ENCODE results near the gene PPIH. TPM values are rescaled to one million over a fixed set of nuclear protein-coding genes. Genes with fewer than 3 reads are reported as not detected.

PPIH gene
- total and polyA plus RNA-seq, 10 of the 15 experiments (the other 5 are each of a cell fraction or from before 2014, with no cell fraction given), result 75.1 to 172 (median 122) TPM

GRCh38 chr1:42692911-42693310 is 34.7 kb downstream of the PPIH start (continued):
- TF ChIP-seq CHD1 (IDR thresholded peaks at IDR 0.05; ENCODE audit: low read depth, low read length) (no peak), USF1 (IDR thresholded peaks at IDR 0.05; ENCODE audit: borderline replicate concordance, extremely low read length, insufficient read depth, low read depth, low read length) (no peak)

GRCh38 chr1:42698081-42698813 is 40.0 kb downstream of the PPIH start:
- H3K4me1 ChIP-seq (ENCODE audit: control insufficient read depth, insufficient read depth, low read length), result no peaks in the 10 kb centered on the region
- intact Hi-C loops (cut with micrococcal nuclease; ENCODE audit: unreplicated experiment) (no loop called here), in situ Hi-C loops (cut with MboI) (no loop called here)
- DNase-seq (ENCODE audit: low read depth, low spot score) (no peak), FAIRE-seq (no peak), ATAC-seq (no peak)
- peaks cover 13 to 47% of the 10 kb centered on the region in 2 experiments for H3K36me3 ChIP-seq (ENCODE audit: control insufficient read depth in 2 of 2, insufficient read depth in 2 of 2, low read length in 1 of 2)
- H3K79me2 ChIP-seq (ENCODE audit: control insufficient read depth, insufficient read depth, low read length), result peaks cover 28% of the 10 kb centered on the region
- ChIA-PET SMC1A (ENCODE audit: uncharacterized antibody, unreplicated experiment) (no interaction called here), RAD21 (ENCODE audit: unreplicated experiment) (no interaction called here), POLR2A (interaction anchor here (0.5 to 0.6 kb wide), 2 partner anchors 72 to 156 kb away, joined by 3 to 6 read pairs; no protein-coding TSS in a partner anchor), CTCF (interaction anchor here (0.7 to 1.1 kb wide), 2 partner anchors 11 to 60 kb away, joined by 3 read pairs; no protein-coding TSS in a partner anchor)
- no peak overlapping the region for H2AFZ ChIP-seq (ENCODE audit: control insufficient read depth, low read depth, low read length)
- TSS peak; percentile 0 for BruUV-seq (replicated peaks)
- H3K9ac ChIP-seq (ENCODE audit: control insufficient read depth, insufficient read depth, low read length), result no peak overlapping the region
- H3K4me3 ChIP-seq, result no peak overlapping the region
- no peaks in the 10 kb centered on the region; the same call in 1 of the 2 replicates for H4K20me1 ChIP-seq (ENCODE audit: control insufficient read depth, insufficient read depth)
- no peak overlapping the region for H3K4me2 ChIP-seq (ENCODE audit: control insufficient read depth, insufficient read depth)
- WGBS (ENCODE audit: insufficient coverage, insufficient replicate concordance, low lambda C conversion rate, missing lambda C conversion rate), result 97% methylated on average over 4 of the region's 4 CpGs
- no peaks in the 10 kb centered on the region for H3K27me3 ChIP-seq (replicated peaks in 1 of 2; ENCODE audit: control insufficient read depth in 2 of 2, insufficient read depth in 2 of 2, low read length in 1 of 2)
- no peaks in the 10 kb centered on the region for H3K9me3 ChIP-seq (replicated peaks; ENCODE audit: control insufficient read depth, insufficient read depth, low read length)
- H3K27ac ChIP-seq (ENCODE audit: control insufficient read depth, insufficient read depth), result no peak overlapping the region
- TF ChIP-seq SUPT20H (IDR thresholded peaks at IDR 0.05; ENCODE audit: borderline replicate concordance, control insufficient read depth, low read depth, low read length) (no peak), BCL3 (IDR thresholded peaks at IDR 0.05; ENCODE audit: borderline replicate concordance, insufficient read depth, low read depth, low read length, poor library complexity, severe bottlenecking) (no peak), EP300 (IDR thresholded peaks at IDR 0.05; ENCODE audit: borderline replicate concordance in 1 of 2, control insufficient read depth in 1 of 2, low read depth in 2 of 2, low read length in 2 of 2) (no peak), CUX1 (IDR thresholded peaks at IDR 0.05; ENCODE audit: insufficient replicate concordance, low read depth, low read length) (no peak), KLF5 (IDR thresholded peaks at IDR 0.05; ENCODE audit: partially characterized antibody) (no peak), ELK1 (IDR thresholded peaks at IDR 0.05; ENCODE audit: low read depth, low read length) (no peak), SMAD1 (IDR thresholded peaks at IDR 0.05; ENCODE audit: low read depth, partially characterized antibody) (no peak)
